Measurements from ENCODE around the gene SLC7A4. TPM values are rescaled to one million over a fixed set of nuclear protein-coding genes. Genes with fewer than 3 reads are reported as not detected.

The SLC7A4 gene
- total and polyA plus RNA-seq, 2 donors (not counting 1 experiment from before 2014, with no cell fraction given), result not detected

DNA sequence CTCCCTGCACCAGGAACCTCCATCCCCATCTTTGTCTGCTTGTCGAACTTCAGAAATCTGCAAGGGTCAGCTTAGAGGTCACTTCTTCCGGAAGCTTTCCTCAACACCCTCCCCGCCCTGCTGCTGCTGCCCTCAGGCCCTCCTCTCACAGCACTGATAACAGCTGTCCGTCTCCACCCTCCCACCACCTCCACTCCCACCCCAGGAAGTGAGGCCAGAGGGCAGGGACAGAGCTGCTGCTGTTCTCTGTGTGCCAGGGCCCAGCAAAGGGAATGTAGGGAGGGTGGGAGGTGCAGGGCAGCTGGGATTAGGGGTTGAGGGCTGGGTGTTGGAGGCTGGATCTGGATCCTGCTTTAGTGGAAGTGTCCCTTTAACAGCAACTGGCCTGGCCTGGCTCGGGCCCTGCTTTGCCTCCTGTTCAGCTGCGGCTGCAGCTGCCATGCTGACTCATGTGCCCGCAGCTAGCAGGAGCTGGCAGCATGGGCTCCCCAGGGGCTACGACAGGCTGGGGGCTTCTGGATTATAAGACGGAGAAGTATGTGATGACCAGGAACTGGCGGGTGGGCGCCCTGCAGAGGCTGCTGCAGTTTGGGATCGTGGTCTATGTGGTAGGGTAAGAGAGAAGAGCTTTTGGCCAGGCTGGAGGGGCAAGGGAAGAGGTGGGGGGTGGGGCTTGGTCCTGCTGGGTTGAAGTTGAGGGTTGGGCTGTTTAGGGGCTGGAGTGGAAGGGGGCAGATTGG lies 17.5 kb downstream of the SLC7A4 start, which contains the start of gene P2RX6:
P2RX6 (plus strand) TSS at position 440 of the 740 bp plus-strand sequence; CDS start at position 450, 10 bp downstream.
- no peaks in the 10 kb centered on the region for H4K20me1 ChIP-seq (ENCODE audit: control insufficient read depth, insufficient read depth, low read length, poor library complexity, severe bottlenecking)
- no peak for ATAC-seq (ENCODE audit: low read depth)
- peak within 1 kb of the TSS; percentile 91 for H3K27ac Mint-ChIP-seq

More for the DNA sequence above, 17.5 kb downstream of the SLC7A4 start, which contains the start of gene P2RX6:
- H3K4me3 ChIP-seq (ENCODE audit: control extremely low read depth in 1 of 5, extremely low read depth in 1 of 5, insufficient read depth in 1 of 5, low read depth in 2 of 5, low read length in 4 of 5), result peak within 1 kb of the TSS in 4 of 5 experiments; percentile 45 to 57 (median 52)
- H3K9me3 ChIP-seq (ENCODE audit: control extremely low read depth in 1 of 3, control insufficient read depth in 2 of 3, insufficient read depth in 1 of 3, low read length in 2 of 3), result no peaks in the 10 kb centered on the region
- peak within 1 kb of the TSS; percentile 79 for H3K4me2 ChIP-seq (replicated peaks; ENCODE audit: low read depth, low read length, poor library complexity, severe bottlenecking)
- peak within 1 kb of the TSS; percentile 62 for H3K9ac ChIP-seq (ENCODE audit: low read length)
- peaks cover 24% of the 10 kb centered on the region for H3K4me1 Mint-ChIP-seq
- no peaks in the 10 kb centered on the region for H3K79me2 ChIP-seq (ENCODE audit: control insufficient read depth, insufficient read depth, low read length)
- H3K4me1 ChIP-seq (ENCODE audit: control insufficient read depth in 2 of 2, insufficient read depth in 2 of 2, low read length in 2 of 2), result peaks cover 14 to 24% of the 10 kb centered on the region in 2 donors
- no peaks in the 10 kb centered on the region for H3K27me3 ChIP-seq (replicated peaks in 1 of 4; ENCODE audit: control extremely low read depth in 1 of 4, control insufficient read depth in 3 of 4, insufficient read depth in 4 of 4, low read length in 3 of 4)
- ChIA-PET CTCF (no interaction called here), POLR2A (interaction anchor here (2.0 kb wide), 1 partner anchor 12 kb away, joined by 6 read pairs; no protein-coding TSS in a partner anchor)
- intact Hi-C loops (cut with micrococcal nuclease), result loop anchor here (1.0 to 5.0 kb wide), 4 partner anchors 13 to 313 kb away; partner anchors contain the start of genes LRRC74B, LZTR1 and THAP7
- TF ChIP-seq, protein P1, sequence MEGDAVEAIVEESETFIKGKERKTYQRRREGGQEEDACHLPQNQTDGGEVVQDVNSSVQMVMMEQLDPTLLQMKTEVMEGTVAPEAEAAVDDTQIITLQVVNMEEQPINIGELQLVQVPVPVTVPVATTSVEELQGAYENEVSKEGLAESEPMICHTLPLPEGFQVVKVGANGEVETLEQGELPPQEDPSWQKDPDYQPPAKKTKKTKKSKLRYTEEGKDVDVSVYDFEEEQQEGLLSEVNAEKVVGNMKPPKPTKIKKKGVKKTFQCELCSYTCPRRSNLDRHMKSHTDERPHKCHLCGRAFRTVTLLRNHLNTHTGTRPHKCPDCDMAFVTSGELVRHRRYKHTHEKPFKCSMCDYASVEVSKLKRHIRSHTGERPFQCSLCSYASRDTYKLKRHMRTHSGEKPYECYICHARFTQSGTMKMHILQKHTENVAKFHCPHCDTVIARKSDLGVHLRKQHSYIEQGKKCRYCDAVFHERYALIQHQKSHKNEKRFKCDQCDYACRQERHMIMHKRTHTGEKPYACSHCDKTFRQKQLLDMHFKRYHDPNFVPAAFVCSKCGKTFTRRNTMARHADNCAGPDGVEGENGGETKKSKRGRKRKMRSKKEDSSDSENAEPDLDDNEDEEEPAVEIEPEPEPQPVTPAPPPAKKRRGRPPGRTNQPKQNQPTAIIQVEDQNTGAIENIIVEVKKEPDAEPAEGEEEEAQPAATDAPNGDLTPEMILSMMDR (IDR thresholded peaks at IDR 0.05), result no peak
- TF ChIP-seq EZH2 (IDR thresholded peaks at IDR 0.05; ENCODE audit: borderline replicate concordance, insufficient read depth, low read depth, low read length, poor library complexity, severe bottlenecking), result no peak
- H3K9me3 Mint-ChIP-seq (ENCODE audit: insufficient read depth), result no peaks in the 10 kb centered on the region
- H3K27me3 Mint-ChIP-seq, result no peaks in the 10 kb centered on the region
- peak within 1 kb of the TSS; percentile 94 for H3K4me3 Mint-ChIP-seq
- DNase-seq, result no peak
- peak within 1 kb of the TSS; percentile 73 to 74 for H3K27ac ChIP-seq (ENCODE audit: low read length in 2 of 2)
- 41% methylated on average over 7 of the region's 12 CpGs for WGBS (ENCODE audit: insufficient coverage)
- H2AFZ ChIP-seq (ENCODE audit: insufficient read depth, low read depth, low read length, poor library complexity, severe bottlenecking), result peak within 1 kb of the TSS; percentile 71
- no peaks in the 10 kb centered on the region for H3K36me3 ChIP-seq (replicated peaks in 1 of 2; ENCODE audit: control extremely low read depth in 1 of 2, control insufficient read depth in 1 of 2, extremely low read depth in 1 of 2, insufficient read depth in 2 of 2, low read length in 1 of 2)

Data from B cell (primary cell).